ENCODE measurements around the gene LYZL2.
"Not testable (repeated sequence)": the region's sequence is repeated elsewhere in the genome, so short reads cannot be mapped to it uniquely, and the experiment has no call there.

Gene LYZL2

DNA sequence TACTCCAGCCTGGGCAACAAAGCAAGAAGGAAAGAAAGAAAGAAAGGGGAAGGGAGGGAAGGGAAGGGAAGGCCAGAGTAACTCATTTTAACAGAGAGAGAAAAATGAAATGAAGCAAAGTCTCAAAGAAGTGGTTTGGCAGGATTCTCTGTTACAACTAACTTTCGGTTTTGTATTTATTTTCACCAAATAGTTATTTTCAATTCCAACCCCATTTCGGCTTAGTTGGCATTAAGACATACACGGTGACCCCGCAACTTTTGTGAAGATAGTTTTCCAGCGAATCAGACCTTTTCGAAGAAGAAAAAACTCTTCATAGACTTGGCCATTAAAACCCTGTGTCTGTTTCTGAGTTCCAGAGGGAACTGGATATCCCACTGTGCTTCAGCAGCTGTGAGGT, 45.2 kb upstream of the LYZL2 start:
- H2AFZ ChIP-seq (ENCODE audit: low read length): peak overlapping the region; percentile 67
- H3K79me2 ChIP-seq (ENCODE audit: low read length): no peaks in the 10 kb centered on the region
- H3K9me2 ChIP-seq (replicated peaks; ENCODE audit: insufficient read depth, low read length): no peaks in the 10 kb centered on the region
- TF ChIP-seq EZH2 (optimal IDR thresholded peaks at IDR 0.05; ENCODE audit: low read depth, low read length): no peak
- TF ChIP-seq, protein P1, sequence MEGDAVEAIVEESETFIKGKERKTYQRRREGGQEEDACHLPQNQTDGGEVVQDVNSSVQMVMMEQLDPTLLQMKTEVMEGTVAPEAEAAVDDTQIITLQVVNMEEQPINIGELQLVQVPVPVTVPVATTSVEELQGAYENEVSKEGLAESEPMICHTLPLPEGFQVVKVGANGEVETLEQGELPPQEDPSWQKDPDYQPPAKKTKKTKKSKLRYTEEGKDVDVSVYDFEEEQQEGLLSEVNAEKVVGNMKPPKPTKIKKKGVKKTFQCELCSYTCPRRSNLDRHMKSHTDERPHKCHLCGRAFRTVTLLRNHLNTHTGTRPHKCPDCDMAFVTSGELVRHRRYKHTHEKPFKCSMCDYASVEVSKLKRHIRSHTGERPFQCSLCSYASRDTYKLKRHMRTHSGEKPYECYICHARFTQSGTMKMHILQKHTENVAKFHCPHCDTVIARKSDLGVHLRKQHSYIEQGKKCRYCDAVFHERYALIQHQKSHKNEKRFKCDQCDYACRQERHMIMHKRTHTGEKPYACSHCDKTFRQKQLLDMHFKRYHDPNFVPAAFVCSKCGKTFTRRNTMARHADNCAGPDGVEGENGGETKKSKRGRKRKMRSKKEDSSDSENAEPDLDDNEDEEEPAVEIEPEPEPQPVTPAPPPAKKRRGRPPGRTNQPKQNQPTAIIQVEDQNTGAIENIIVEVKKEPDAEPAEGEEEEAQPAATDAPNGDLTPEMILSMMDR (IDR thresholded peaks at IDR 0.05; ENCODE audit: low read length): no peak
- H3F3A ChIP-seq (ENCODE audit: insufficient read depth, low read length): peaks cover 8% of the 10 kb centered on the region; the same call in 1 of the 2 replicates
- H3K27ac ChIP-seq (ENCODE audit: low read length): peak overlapping the region; percentile 84
- H3K36me3 ChIP-seq (replicated peaks; ENCODE audit: insufficient read depth, low read length): no peaks in the 10 kb centered on the region
- peak overlapping the region; percentile 48 for H3K4me3 ChIP-seq (ENCODE audit: low read length)
- H3K9me3 ChIP-seq (replicated peaks; ENCODE audit: insufficient read depth, low read length): no peaks in the 10 kb centered on the region
- peak; percentile 73 for DNase-seq
- H4K20me1 ChIP-seq (ENCODE audit: insufficient read depth, low read length): no peaks in the 10 kb centered on the region
- no peaks in the 10 kb centered on the region for H3K27me3 ChIP-seq (replicated peaks; ENCODE audit: insufficient read depth, low read length)
- peak overlapping the region; percentile 71 for H3K4me2 ChIP-seq (ENCODE audit: low read depth, low read length)
- peaks cover 21% of the 10 kb centered on the region for H3K4me1 ChIP-seq (ENCODE audit: low read length)
- peak overlapping the region; percentile 43 for H3K9ac ChIP-seq (ENCODE audit: low read length)

DNA sequence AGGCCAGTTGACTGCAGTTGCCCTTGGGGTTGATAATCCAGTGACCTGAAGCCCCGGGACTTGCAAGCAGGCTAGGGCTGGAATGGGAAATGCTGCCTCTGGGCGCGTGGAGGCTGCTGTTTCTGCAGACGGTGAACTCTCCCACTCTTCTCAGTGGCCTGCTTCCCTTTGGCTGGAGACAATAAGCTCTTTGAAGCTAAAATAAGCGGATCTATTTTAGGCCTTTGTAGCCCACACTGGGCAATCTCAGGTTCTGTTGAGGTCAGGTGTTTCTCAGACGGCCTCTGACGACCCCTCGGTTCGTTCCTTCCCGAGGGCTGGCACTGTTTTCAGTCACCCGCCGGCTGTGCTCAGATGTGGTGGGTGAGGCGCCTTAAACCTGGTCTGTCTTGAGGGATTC, 43.7 kb upstream of the LYZL2 start:
- H3K36me3 ChIP-seq (replicated peaks; ENCODE audit: insufficient read depth, low read length); H3K27me3 ChIP-seq (replicated peaks; ENCODE audit: insufficient read depth, low read length); H3K9me2 ChIP-seq (replicated peaks; ENCODE audit: insufficient read depth, low read length); H3K4me2 ChIP-seq (ENCODE audit: low read depth, low read length); H3F3A ChIP-seq (ENCODE audit: insufficient read depth, low read length); H4K20me1 ChIP-seq (ENCODE audit: insufficient read depth, low read length); H2AFZ ChIP-seq (ENCODE audit: low read length); DNase-seq; H3K4me3 ChIP-seq (ENCODE audit: low read length); H3K9ac ChIP-seq (ENCODE audit: low read length); H3K79me2 ChIP-seq (ENCODE audit: low read length); H3K27ac ChIP-seq (ENCODE audit: low read length); H3K9me3 ChIP-seq (replicated peaks; ENCODE audit: insufficient read depth, low read length): not testable (repeated sequence)
- H3K4me1 ChIP-seq (ENCODE audit: low read length): peaks cover 21% of the 10 kb centered on the region

DNA sequence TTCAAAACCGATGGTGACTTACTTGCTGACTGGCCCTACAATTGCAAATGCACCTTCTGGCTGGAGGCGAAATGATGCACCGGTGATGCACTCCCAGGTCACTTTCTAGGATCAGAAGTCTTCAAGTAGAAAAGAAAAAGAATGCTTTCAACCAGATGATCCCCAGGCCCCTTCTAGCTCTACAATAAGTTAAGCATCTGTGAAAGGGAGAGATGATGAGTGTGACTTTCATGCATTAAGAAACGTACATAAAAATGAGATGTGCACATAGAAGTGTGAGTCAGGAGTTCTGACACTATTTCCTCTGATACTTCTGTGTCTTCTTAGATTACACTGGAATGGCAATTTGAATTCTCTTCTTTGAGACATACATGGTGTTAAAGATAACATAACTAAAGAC, 42.8 kb upstream of the LYZL2 start:
- H3K9ac ChIP-seq (ENCODE audit: low read length); H3K27me3 ChIP-seq (replicated peaks; ENCODE audit: insufficient read depth, low read length); H3F3A ChIP-seq (ENCODE audit: insufficient read depth, low read length); H3K9me2 ChIP-seq (replicated peaks; ENCODE audit: insufficient read depth, low read length); H3K4me3 ChIP-seq (ENCODE audit: low read length); H3K9me3 ChIP-seq (replicated peaks; ENCODE audit: insufficient read depth, low read length); H3K36me3 ChIP-seq (replicated peaks; ENCODE audit: insufficient read depth, low read length); H3K27ac ChIP-seq (ENCODE audit: low read length); H3K79me2 ChIP-seq (ENCODE audit: low read length); H4K20me1 ChIP-seq (ENCODE audit: insufficient read depth, low read length); DNase-seq; H2AFZ ChIP-seq (ENCODE audit: low read length); H3K4me2 ChIP-seq (ENCODE audit: low read depth, low read length): not testable (repeated sequence)
- H3K4me1 ChIP-seq (ENCODE audit: low read length): peaks cover 21% of the 10 kb centered on the region

DNA sequence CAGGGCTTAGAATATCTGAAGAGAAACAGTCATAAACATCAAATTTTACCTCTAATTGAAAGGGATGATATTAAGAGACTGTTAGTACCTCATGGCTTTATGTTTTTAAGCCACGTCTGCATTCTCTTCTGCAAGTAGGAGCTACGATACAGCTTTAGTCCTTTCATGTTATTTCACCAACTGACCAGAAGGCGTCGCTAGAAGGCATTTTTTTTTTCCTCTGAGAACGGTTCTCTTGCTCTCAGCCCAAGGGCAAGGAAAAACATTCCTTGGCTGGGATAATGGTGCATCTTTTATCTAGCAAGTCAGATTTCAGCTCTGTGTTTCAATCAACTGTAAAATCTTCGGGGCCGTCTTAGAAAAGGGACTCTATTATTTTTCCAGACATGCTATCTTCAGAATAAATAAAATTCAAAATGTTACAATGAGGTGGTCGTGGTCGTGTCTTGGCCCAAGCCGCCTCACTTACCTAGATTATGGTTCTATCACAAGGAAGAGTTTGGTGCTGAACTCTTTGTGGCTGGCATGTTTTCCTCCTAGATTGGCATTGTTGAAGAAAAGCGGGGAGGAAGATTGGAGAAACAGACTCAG, 41.6 kb upstream of the LYZL2 start:
- H3K9ac ChIP-seq (ENCODE audit: low read length): peak overlapping the region; percentile 49; the same call in 1 of the 2 replicates
- TF ChIP-seq, protein P1 (IDR thresholded peaks at IDR 0.05; ENCODE audit: low read length): peak; percentile 69
- TF ChIP-seq EZH2 (optimal IDR thresholded peaks at IDR 0.05; ENCODE audit: low read depth, low read length): no peak
- no peak for TF ChIP-seq EZH2phosphoT487 (IDR thresholded peaks at IDR 0.05; ENCODE audit: low read length)
- no peaks in the 10 kb centered on the region for H3K9me3 ChIP-seq (replicated peaks; ENCODE audit: insufficient read depth, low read length)
- H3K27me3 ChIP-seq (replicated peaks; ENCODE audit: insufficient read depth, low read length): no peaks in the 10 kb centered on the region
- H3F3A ChIP-seq (ENCODE audit: insufficient read depth, low read length): peaks cover 8% of the 10 kb centered on the region; the same call in 1 of the 2 replicates
- DNase-seq: peak; percentile 70
- H3K4me2 ChIP-seq (ENCODE audit: low read depth, low read length): peak overlapping the region; percentile 98
- H3K4me1 ChIP-seq (ENCODE audit: low read length): peaks cover 21% of the 10 kb centered on the region
- no peaks in the 10 kb centered on the region for H4K20me1 ChIP-seq (ENCODE audit: insufficient read depth, low read length)
- no peaks in the 10 kb centered on the region for H3K36me3 ChIP-seq (replicated peaks; ENCODE audit: insufficient read depth, low read length)
- H3K4me3 ChIP-seq (ENCODE audit: low read length): peak overlapping the region; percentile 56
- H3K79me2 ChIP-seq (ENCODE audit: low read length): no peaks in the 10 kb centered on the region
- no peak overlapping the region for H3K27ac ChIP-seq (ENCODE audit: low read length)
- H3K9me2 ChIP-seq (replicated peaks; ENCODE audit: insufficient read depth, low read length): no peaks in the 10 kb centered on the region
- peak overlapping the region; percentile 80 for H2AFZ ChIP-seq (ENCODE audit: low read length)

DNA sequence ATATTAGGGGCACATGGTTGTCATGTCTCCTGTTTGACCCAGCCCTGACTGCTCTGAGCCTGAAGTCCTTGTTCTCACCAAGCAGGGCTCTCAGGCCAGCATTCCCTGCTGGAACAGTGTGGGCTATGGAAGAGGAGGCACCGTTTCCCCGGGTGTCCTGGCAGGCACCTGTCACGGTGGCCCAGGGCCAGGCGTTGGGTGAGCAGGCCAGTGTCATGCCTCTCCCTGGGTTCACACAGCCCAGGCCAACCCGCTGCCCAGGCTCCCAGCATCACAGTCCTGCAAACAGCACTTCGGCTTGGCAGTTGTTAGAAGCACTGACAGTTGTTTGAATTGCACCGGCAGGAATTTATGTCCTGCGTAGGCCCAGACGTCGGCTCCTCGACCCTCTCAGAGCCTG, 38.4 kb upstream of the LYZL2 start:
- not testable (repeated sequence) for H3K9me2 ChIP-seq (replicated peaks; ENCODE audit: insufficient read depth, low read length); H3K9me3 ChIP-seq (replicated peaks; ENCODE audit: insufficient read depth, low read length); H3K79me2 ChIP-seq (ENCODE audit: low read length); H4K20me1 ChIP-seq (ENCODE audit: insufficient read depth, low read length); H3K4me3 ChIP-seq (ENCODE audit: low read length); H3K27me3 ChIP-seq (replicated peaks; ENCODE audit: insufficient read depth, low read length); DNase-seq; H3K27ac ChIP-seq (ENCODE audit: low read length); H3K4me2 ChIP-seq (ENCODE audit: low read depth, low read length); H3K9ac ChIP-seq (ENCODE audit: low read length); H3F3A ChIP-seq (ENCODE audit: insufficient read depth, low read length); H2AFZ ChIP-seq (ENCODE audit: low read length); H3K36me3 ChIP-seq (replicated peaks; ENCODE audit: insufficient read depth, low read length)
- peaks cover 18% of the 10 kb centered on the region for H3K4me1 ChIP-seq (ENCODE audit: low read length)

DNA sequence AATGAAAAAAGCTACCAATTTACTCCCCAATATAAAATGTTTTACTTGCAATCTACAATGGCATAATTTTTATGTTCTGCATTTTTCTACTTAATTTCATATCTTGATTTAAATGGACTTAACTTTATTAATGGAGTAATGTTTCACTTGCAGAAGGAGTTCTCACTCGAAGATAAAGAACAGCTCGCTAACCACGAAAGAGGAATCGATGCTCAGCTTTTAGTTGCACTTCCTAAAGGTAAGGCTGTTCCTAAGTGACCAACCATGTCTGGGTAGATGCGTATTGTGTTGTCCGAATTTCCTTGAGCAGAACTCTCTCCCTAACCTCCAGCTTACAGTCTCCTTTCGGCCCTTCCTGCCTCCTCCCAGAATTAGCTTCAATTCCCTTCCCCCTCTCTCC, 33.9 kb upstream of the LYZL2 start:
- H3K36me3 ChIP-seq (replicated peaks; ENCODE audit: insufficient read depth, low read length); H3K9me3 ChIP-seq (replicated peaks; ENCODE audit: insufficient read depth, low read length); H3K9ac ChIP-seq (ENCODE audit: low read length); H3K27me3 ChIP-seq (replicated peaks; ENCODE audit: insufficient read depth, low read length); H3K9me2 ChIP-seq (replicated peaks; ENCODE audit: insufficient read depth, low read length); H4K20me1 ChIP-seq (ENCODE audit: insufficient read depth, low read length); H3K79me2 ChIP-seq (ENCODE audit: low read length); H3F3A ChIP-seq (ENCODE audit: insufficient read depth, low read length); H2AFZ ChIP-seq (ENCODE audit: low read length): not testable (repeated sequence)
- Histone ChIP-seq H3K4me2 (ENCODE audit: low read depth, low read length) (peak overlapping the region; percentile 67), H3K4me1 (ENCODE audit: low read length) (peaks cover 16% of the 10 kb centered on the region), H3K27ac (ENCODE audit: low read length) (peak overlapping the region; percentile 44; the same call in 1 of the 2 replicates), H3K4me3 (ENCODE audit: low read length) (peak overlapping the region; percentile 26; the same call in 1 of the 2 replicates)
- DNase-seq: peak; percentile 38
